ENCODE measurements around the gene ZNF532.
"Not testable (repeated sequence)": the region's sequence is repeated elsewhere in the genome, so short reads cannot be mapped to it uniquely, and the experiment has no call there.

ZNF532 gene

DNA sequence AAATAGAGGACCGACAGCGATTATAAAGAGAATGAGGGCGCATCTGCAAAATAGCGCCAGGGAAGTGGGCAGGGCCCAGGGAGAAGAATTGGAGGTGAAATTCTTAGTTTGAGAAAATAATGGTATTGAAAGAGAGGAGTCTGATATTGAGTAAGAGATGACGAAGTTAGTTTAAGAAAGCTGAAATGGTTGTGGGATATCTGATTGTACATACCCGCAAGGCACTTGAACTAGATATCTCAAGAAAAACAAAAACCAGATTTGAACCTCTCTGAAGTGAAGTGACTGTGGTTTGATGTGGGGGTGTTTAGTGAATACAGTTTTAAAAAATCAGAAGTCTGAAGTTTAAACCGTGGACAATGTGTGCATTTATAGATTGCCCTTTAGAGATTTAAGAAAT, 38.9 kb downstream of the ZNF532 start:
- no peak for DNase-seq

- no peak for DNase-seq
Measured at GRCh38 chr18:58905777-58906428, 41.2 kb downstream of the ZNF532 start.

DNA sequence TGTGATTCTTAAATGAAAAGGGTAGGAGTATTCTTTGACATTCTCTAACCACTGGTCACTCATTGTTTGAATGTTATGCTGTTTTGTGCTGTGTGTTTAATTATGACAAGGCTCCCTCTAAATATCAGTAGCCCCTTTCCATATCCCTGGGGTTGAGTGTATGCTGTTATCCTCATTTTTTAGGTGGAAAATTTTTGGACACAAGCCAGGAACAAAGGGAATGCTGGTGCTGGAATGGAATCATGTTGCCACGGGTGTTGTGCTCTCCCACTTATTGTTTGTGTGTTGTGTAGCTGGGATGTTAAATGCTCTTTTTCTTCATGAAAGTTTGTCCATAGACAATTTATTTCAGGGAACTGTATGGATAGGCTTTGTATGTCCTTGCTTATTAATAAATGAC, 43.3 kb downstream of the ZNF532 start:
- DNase-seq = no peak

- DNase-seq = no peak
Measured at GRCh38 chr18:58909521-58909920, 44.8 kb downstream of the ZNF532 start.

- peak; percentile 23 for DNase-seq
Measured at GRCh38 chr18:58911241-58911640, 46.6 kb downstream of the ZNF532 start.

- DNase-seq = no peak
Measured at GRCh38 chr18:58911766-58912165, 47.1 kb downstream of the ZNF532 start.

GRCh38 chr18:58915006-58915799, 50.5 kb downstream of the ZNF532 start:
- no peak for DNase-seq

GRCh38 chr18:58915995-58916394, 51.3 kb downstream of the ZNF532 start:
- no peak for DNase-seq

GRCh38 chr18:58919934-58920333, 55.3 kb downstream of the ZNF532 start:
- DNase-seq = not testable (repeated sequence)

GRCh38 chr18:58922995-58923394, 58.3 kb downstream of the ZNF532 start:
- no peak for DNase-seq

DNA sequence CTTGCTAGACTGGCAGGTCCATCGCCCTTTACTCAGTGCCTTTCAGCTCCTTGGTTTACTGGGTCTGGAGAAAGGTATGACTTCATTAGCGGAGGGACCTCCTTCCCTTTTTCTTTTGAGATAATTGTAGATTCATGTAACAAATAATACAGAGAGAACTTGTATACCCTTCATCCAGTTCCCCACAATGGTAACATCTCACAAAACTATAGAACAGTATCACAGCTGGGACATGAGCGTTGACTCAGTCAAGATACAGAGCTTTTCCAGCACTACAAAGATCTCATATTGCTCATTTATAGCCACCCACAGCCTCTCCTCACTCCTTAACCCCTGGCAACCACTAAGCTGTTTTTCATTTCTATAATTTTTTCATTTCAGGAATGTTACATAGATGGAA, 59.8 kb downstream of the ZNF532 start:
- DNase-seq = no peak

DNA sequence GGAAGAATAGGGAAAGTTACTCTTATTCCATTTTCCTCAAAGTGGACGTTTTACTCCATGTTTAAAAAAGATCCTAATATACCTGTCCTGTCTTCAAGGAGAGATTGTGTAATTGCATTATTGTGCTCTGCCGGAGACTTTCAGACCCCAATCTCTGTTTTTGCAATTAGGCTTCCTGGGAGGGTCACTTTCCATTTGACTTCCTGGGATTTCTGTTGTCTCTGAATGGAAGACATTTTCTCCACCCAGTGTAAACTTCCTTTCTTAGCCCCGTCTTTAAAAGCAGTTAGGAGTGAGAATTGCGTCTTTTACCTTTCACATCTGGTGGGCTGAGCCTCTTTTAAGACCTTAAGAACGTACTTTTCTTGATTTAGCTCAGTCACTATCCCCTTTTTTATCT, 63.0 kb downstream of the ZNF532 start:
- DNase-seq = no peak

- no peak for DNase-seq
Measured at GRCh38 chr18:58928386-58928785, 63.7 kb downstream of the ZNF532 start.

DNA sequence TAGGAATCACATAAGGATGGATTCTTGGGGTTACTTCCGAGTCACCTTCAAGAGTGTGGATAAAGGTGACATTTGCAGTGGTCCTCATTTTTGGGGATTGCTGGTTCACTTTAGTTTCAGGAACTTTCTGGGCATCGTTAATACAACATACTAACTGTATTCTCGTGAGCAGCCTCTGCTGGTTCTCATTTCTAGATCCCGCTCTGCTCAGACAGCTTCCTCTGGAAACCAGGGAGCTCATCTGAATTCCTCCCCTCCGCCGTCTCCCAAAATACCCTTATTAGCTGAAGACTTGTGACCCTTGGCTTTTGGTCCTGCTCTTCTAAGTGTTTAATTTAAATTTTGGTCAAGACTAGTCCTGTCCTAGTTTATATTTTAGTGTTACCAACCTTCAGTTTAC, 64.5 kb downstream of the ZNF532 start:
- DNase-seq = no peak

GRCh38 chr18:58934356-58934755, 69.7 kb downstream of the ZNF532 start:
- no peak for DNase-seq

GRCh38 chr18:58934933-58935577, 70.4 kb downstream of the ZNF532 start:
- DNase-seq = no peak

DNA sequence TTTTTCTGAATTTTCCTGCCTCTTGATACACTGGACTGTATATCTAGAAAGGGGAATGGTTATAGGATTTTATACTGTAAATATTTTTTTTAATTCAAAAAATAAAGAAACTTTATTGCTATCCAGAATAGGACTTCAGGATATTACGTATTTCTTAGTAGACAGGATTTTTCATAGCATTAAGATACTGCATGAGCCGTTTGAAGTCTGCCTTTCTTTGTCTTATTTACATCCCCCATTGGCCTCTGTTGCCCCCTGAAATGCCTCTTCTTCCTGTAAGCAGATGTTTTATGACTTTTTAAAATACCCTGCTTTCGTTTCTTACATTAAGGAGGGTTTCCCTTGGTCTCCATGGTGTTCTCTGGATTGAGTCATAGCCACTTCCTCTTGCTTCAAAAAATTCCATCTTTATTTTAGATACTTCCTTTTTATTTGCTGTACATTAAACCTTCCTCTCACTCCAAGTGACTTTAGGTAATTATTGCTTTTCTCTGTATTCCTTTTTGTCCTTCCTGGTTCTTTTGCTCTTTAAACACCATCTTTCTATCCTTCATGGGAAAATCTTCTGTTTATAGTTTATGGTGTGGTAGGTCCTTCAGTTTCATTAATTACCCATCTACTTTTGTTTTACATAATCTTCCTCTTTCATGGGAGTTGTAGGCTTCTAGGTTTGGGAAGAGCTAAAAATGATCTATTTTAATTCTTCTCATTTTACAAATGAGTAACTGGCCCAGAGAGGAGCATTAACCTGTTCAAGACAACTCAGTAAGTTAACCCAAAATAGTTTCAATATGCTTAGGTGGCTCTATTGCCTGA, 72.6 kb downstream of the ZNF532 start:
- DNase-seq = peak; percentile 44

DNA sequence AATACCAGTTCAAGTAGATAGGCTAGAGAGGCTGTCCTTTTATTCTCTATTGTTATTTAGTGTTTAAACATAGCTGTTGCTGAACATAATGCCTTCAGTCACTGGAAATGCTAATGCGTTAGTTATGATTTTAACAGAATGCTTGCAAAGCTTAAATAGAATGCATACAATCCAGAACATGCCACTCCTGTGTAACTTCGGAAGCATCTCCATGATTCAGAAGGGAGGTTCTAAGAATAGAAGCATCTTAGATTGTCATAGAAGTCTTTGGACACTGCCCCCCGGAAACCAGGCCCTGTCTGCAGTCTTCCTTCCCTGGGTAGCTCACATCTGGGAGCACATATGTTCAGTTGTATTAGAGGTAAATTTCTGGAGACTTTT, 73.2 kb downstream of the ZNF532 start:
- DNase-seq = peak; percentile 11

GRCh38 chr18:58941426-58942099, 76.9 kb downstream of the ZNF532 start:
- no peak for DNase-seq

DNA sequence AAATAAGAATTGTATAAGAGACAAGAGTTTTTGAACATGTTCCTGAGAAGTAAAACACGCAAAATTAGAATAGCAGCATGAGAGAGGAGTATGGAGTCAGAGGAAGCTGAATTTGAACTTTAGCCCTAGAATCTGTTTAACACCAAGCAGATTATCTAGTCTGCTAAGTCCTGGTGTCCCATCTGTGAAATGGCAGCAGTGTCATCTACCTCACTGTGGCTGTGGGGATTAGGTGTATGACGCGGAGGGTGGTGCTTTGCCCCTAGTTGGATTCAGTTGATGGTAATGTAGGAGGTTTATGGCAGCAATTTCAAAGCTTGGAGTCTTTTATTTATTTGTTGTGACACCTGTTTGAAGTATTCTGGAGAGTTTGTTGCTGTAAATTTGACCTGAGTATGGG, 79.2 kb downstream of the ZNF532 start:
- DNase-seq = no peak

- no peak for DNase-seq
Measured at GRCh38 chr18:58947136-58947732, 82.6 kb downstream of the ZNF532 start.

- DNase-seq = no peak
Measured at GRCh38 chr18:58949031-58949430, 84.4 kb downstream of the ZNF532 start.
